Liver (tissue), 9 donors: Measurements from ENCODE around the gene C10orf62. TPM values are rescaled to one million over a fixed set of nuclear protein-coding genes. Genes with fewer than 3 reads are reported as not detected.

Experiments used
- DNase-seq: peaks from one replicate; pipeline ENCODE4 v3.0.0-alpha.2; 2017; ENCODE audit warnings: low spot score
- H3K27ac ChIP-seq, 2 donors: one replicate each; pipeline ENCODE4 v1.7.0; 2013; ENCODE audit warnings: inconsistent platforms in 2 of 2, low read length in 2 of 2, control low read depth in 1 of 2, low read depth in 1 of 2, mild to moderate bottlenecking in 1 of 2
- H3K27me3 ChIP-seq, 4 donors: one replicate each; pipeline versions ENCODE4 v1.6.1 to v1.7.0; 2013; ENCODE audit warnings: low read length in 3 of 4, inconsistent platforms in 1 of 4, mild to moderate bottlenecking in 1 of 4, moderate library complexity in 1 of 4; ENCODE audit not compliant: control insufficient read depth in 4 of 4, insufficient read depth in 4 of 4
- H3K36me3 ChIP-seq, 4 donors: one replicate each; pipeline versions ENCODE4 v1.6.1 to v1.7.0; 2013; ENCODE audit warnings: low read length in 3 of 4, mild to moderate bottlenecking in 3 of 4, low read depth in 1 of 4, moderate library complexity in 1 of 4; ENCODE audit not compliant: control insufficient read depth in 4 of 4, insufficient read depth in 3 of 4
- H3K4me1 ChIP-seq, 4 donors: one replicate each; pipeline versions ENCODE4 v1.6.1 to v1.7.0; 2013; ENCODE audit warnings: low read length in 3 of 4, mild to moderate bottlenecking in 3 of 4, moderate library complexity in 1 of 4; ENCODE audit not compliant: control insufficient read depth in 4 of 4, insufficient read depth in 4 of 4
- H3K4me3 ChIP-seq, 3 donors: one replicate each; pipeline versions ENCODE4 v1.6.1 to v1.7.0; 2013; ENCODE audit warnings: low read length in 3 of 3, control low read depth in 1 of 3, low read depth in 1 of 3, mild to moderate bottlenecking in 1 of 3
- H3K9ac ChIP-seq, 2 donors: one replicate each; pipeline ENCODE4 v1.7.0; 2013; ENCODE audit warnings: low read length in 2 of 2, mild to moderate bottlenecking in 2 of 2, moderate library complexity in 2 of 2, control low read depth in 1 of 2, low read depth in 1 of 2
- H3K9me3 ChIP-seq, 4 donors: one replicate each; pipeline versions ENCODE4 v1.6.1 to v1.7.0; 2013; ENCODE audit warnings: low read length in 3 of 4; ENCODE audit not compliant: control insufficient read depth in 4 of 4
- ATF3 ChIP-seq: IDR thresholded peaks from 2 replicates; pipeline ENCODE4 v1.6.1; 2016; ENCODE audit warnings: antibody characterized with exemption
- CTCF ChIP-seq: fragments of 150-350 bp; IDR thresholded peaks from 2 replicates; pipeline ENCODE4 v1.5.1; 2017; ENCODE audit warnings: improper control_type of control experiment, low read depth, low read length; ENCODE audit not compliant: missing input control
- EGR1 ChIP-seq, 2 donors: IDR thresholded peaks; 2 replicates each; pipeline ENCODE4 v1.6.1; 2016 to 2018; ENCODE audit warnings: antibody characterized with exemption in 2 of 2, low read depth in 2 of 2
- FOXA1 ChIP-seq: IDR thresholded peaks from 2 replicates; pipeline ENCODE4 v1.6.1; 2016; ENCODE audit warnings: antibody characterized with exemption
- FOXA2 ChIP-seq: IDR thresholded peaks from 2 replicates; pipeline ENCODE4 v1.6.1; 2016; ENCODE audit warnings: antibody characterized with exemption
- GABPA ChIP-seq, 2 donors: IDR thresholded peaks in 1 of 2; conservative IDR thresholded peaks in 1 of 2; 2 replicates each; pipeline ENCODE4 v1.6.1; 2016; ENCODE audit warnings: antibody characterized with exemption in 2 of 2, mild to moderate bottlenecking in 1 of 2, moderate library complexity in 1 of 2
- HNF4A ChIP-seq, 2 donors: conservative IDR thresholded peaks; 2 replicates each; pipeline ENCODE4 v1.6.1; 2016; ENCODE audit warnings: antibody characterized with exemption in 2 of 2, mild to moderate bottlenecking in 2 of 2
- HNF4G ChIP-seq: IDR thresholded peaks from 2 replicates; pipeline ENCODE4 v1.6.1; 2016; ENCODE audit warnings: antibody characterized with exemption
- NR2F2 ChIP-seq: IDR thresholded peaks from 2 replicates; pipeline ENCODE4 v1.6.1; 2016; ENCODE audit warnings: antibody characterized with exemption
- RAD21 ChIP-seq, 2 donors: IDR thresholded peaks; 2 replicates each; pipeline ENCODE4 v1.6.1; 2016; ENCODE audit warnings: antibody characterized with exemption in 2 of 2, mild to moderate bottlenecking in 2 of 2
- REST ChIP-seq: IDR thresholded peaks from 2 replicates; pipeline ENCODE4 v1.6.1; 2016; ENCODE audit warnings: antibody characterized with exemption, mild to moderate bottlenecking
- RXRA ChIP-seq, 2 donors: IDR thresholded peaks; 2 replicates each; pipeline ENCODE4 v1.6.1; 2017 to 2018; ENCODE audit warnings: antibody characterized with exemption in 2 of 2, mild to moderate bottlenecking in 1 of 2
- SP1 ChIP-seq: IDR thresholded peaks from 2 replicates; pipeline ENCODE4 v1.6.1; 2018; ENCODE audit warnings: antibody characterized with exemption, mild to moderate bottlenecking
- TAF1 ChIP-seq: conservative IDR thresholded peaks from 2 replicates; pipeline ENCODE4 v1.6.1; 2016; ENCODE audit warnings: antibody characterized with exemption, mild to moderate bottlenecking
- YY1 ChIP-seq: IDR thresholded peaks from 2 replicates; pipeline ENCODE4 v1.6.1; 2016; ENCODE audit warnings: antibody characterized with exemption, mild to moderate bottlenecking
- ZBTB33 ChIP-seq: IDR thresholded peaks from 2 replicates; pipeline ENCODE4 v1.6.1; 2016; ENCODE audit warnings: antibody characterized with exemption
- whole genome bisulfite sequencing: extraction: QIAGEN DNeasy Blood & Tissue Kit; methylation state at CpG from one replicate; pipeline ENCODE4 v1.1.7; 2013; 5-methylcytosine and 5-hydroxymethylcytosine counted together
- polyA plus RNA-seq, 2 donors: library from polyadenylated mRNA; stranded (reverse) in 1 of 2; unstranded in 1 of 2; fragments of 200-250 nt in 1 of 2; fragments of >200 nt in 1 of 2; fragmentation: Nextera tagmentation in 1 of 2; extraction: Ambion mirVana in 1 of 2; gene quantifications; one replicate each; pipeline versions ENCODE4 v1.2.1 to v1.2.3, GENCODE V29; 2013 to 2015
- total RNA-seq, 2 donors: library from RNA; depleted of rRNA; stranded (reverse); fragments of >200 nt; gene quantifications; one replicate each; pipeline ENCODE4 v1.2.3, GENCODE V29; 2014
- donor health status: healthy.
- donor health status: healthy.
- donor health status: healthy.
- donor health status: healthy.
- donor health status: healthy.

The C10orf62 gene
- total and polyA plus RNA-seq, 4 donors = 0.16 to 3.0 (median 0.41) TPM

GRCh38 chr10:97550336-97551149, 39.0 kb upstream of the C10orf62 start:
- 94% methylated on average over 10 of the region's 10 CpGs for WGBS
- no peaks in the 10 kb centered on the region for H3K27me3 ChIP-seq
- no peaks in the 10 kb centered on the region for H3K9me3 ChIP-seq
- TF ChIP-seq HNF4A (conservative IDR thresholded peaks at IDR 0.05) (no peak), NR2F2 (no peak), RXRA (IDR thresholded peaks at IDR 0.05) (no peak), REST (no peak), SP1 (no peak), CTCF (no peak), GABPA (IDR thresholded peaks at IDR 0.05 in 1 of 2, conservative IDR thresholded peaks at IDR 0.05 in 1 of 2) (no peak), FOXA2 (no peak), RAD21 (IDR thresholded peaks at IDR 0.05) (no peak), YY1 (no peak), FOXA1 (no peak), ATF3 (no peak), HNF4G (no peak), ZBTB33 (no peak), TAF1 (no peak), EGR1 (IDR thresholded peaks at IDR 0.05; ENCODE audit: low read depth in 2 of 2) (no peak)
- DNase-seq = no peak
- H3K4me1 ChIP-seq = no peaks in the 10 kb centered on the region
- no peak overlapping the region for H3K9ac ChIP-seq
- H3K27ac ChIP-seq = no peak overlapping the region
- H3K4me3 ChIP-seq = no peak overlapping the region
- no peaks in the 10 kb centered on the region for H3K36me3 ChIP-seq
